SH-SY5Y (cell line): Measurements from ENCODE around the gene ZDHHC14.

Experiments
- GATA2 ChIP-seq: IDR thresholded peaks from 2 replicates; pipeline ENCODE4 v1.6.1; 2011; ENCODE audit warnings: mild to moderate bottlenecking, low read depth, low read length
- GATA3 ChIP-seq: IDR thresholded peaks from 2 replicates; pipeline ENCODE4 v1.6.1; 2011; ENCODE audit warnings: low read depth, mild to moderate bottlenecking, low read length, moderate library complexity

- TF ChIP-seq GATA3 (no peak), GATA2 (no peak)
These were observed 137.6 kb downstream of the ZDHHC14 start for GRCh38 chr6:157518397-157519250.
